GM19023 (cell line): ENCODE measurements around the gene MAPK12.
"Not testable (repeated sequence)": the region's sequence is repeated elsewhere in the genome, so short reads cannot be mapped to it uniquely, and the experiment has no call there.

ENCODE experiments used
- ATAC-seq: cut with Tn5 transposase; IDR thresholded peaks from one replicate; pipeline ENCODE4 v1.9.1; 2021; ENCODE audit warnings: mild to moderate bottlenecking, moderate library complexity; ENCODE audit not compliant: unreplicated experiment

MAPK12 gene

DNA sequence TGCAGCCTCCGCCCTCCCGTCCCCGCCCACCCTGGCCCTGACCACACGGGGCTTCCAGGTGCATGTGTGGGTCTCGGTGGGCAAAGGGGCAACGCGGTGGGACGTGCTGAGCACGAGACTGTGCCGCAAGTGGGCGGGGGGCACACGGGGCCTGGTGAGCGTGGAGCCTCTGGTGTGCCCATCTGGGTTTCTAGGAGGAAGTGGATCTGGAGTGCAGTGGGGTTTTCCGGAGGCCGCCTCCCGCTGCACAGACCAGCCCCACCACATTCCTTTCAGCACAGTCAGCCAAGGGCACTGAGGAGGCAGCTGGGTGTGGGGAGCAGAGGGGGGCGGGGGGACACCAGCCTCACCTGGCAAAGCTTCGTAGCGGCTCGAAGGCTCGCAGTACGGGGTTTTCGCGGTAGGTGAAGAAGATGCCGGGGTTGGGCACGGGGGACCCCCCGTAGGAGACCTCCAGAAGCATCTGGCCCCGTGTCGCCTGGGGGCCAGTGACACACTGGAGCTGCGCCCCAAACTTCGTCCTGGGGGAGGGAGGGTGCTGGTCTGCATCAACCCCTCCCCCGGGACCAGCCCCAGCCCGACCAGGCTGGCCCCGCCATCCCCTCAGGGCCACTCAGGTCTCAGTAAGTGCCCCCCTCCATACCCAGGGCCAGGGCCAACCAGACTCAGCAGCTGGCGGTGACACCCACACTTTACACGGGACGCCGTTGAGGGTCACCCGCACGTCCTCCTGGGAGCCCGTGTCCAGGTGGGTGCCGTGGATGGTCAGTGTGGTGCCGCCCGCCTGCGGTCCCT lies 21.1 kb upstream of the MAPK12 start:
- ATAC-seq, result no peak

DNA sequence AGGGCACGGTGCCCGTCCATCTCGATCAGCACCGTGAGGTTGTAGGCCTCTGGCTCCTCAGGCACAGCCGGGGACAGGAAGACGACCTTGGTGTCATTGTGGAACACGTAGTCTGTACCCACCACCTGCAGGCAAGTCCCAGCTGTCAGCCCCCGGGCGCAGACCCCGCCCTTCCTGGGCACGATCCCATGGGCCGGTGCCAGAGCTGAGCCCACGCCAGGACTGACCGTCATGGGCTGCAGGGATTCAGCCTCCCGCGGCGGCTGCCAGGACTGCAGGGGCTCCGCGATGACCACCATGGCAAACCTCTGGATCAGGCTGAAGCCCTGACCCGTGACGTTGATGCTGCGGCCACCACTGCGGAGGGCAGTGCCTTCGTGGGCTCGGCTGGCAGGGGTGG lies 20.5 kb upstream of the MAPK12 start:
- ATAC-seq, result no peak

- ATAC-seq, result no peak
Measured at GRCh38 chr22:50281384-50281760, 19.9 kb upstream of the MAPK12 start.

GRCh38 chr22:50280708-50281383 lies 19.4 kb upstream of the MAPK12 start:
- no peak for ATAC-seq

DNA sequence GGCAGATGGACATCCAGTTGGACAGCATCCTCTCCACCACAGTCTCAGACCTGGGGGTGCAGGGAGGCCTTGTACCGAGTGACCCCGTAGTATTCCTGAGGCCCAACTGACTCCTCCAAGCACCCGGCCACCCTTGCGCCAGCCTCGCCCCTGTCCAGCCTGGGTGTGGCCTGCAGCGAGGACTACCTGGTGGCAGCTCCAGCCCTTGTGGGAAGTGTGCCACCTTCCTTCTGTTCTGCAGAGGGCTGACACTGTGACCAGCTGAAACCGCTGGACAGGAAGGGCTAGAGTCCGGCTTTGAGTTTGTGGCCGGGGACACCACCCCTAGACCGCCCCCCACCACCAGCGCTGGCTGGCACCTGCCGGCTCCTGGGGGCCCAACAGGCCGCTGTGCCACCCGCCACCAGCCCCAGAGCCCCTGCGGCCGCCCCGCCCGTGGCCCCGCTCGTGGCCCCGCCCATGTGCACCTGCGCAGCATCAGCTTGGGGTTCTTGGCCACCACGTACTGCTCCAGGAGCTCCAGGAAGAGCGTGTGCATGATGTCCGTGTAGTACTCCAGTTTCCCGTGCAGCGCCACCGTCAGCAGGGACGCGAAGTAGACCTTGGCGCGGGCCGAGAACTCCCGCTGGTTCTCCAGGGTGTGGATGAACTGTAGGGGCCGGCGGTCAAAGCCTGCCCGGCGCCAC lies 18.7 kb upstream of the MAPK12 start:
- ATAC-seq, result no peak

DNA sequence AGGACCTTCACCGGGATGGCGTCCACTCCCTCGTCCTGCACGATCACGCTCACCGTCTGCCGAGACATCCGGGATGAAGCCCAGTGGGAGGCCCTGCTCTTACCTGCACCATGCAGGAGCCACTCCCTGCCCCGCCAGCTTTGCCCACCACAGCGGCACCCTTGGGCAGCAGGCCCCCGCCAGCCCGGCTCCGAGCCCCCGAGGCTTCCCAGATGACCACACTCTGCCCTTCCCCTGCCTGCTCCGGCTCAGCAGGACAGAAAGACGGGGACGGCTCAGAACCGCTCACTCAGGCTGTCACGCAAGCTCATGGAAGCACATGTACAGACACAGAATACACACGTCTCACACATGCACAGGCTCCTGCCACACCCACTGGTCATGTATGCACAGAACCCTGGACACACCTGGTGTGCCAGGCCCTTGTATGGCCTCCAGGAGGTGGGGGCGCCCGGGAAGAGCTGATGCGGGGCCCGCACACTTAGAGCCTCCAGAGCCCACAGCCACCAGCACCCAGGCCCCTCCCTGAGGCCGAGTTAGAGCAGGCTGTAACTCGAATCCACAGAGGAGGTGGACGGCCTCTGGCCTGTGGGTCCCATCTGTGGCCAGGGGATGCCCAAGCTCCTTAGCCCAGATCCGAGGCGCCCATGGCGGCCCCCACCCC lies 17.6 kb upstream of the MAPK12 start:
- no peak for ATAC-seq

GRCh38 chr22:50278461-50278860 lies 17.0 kb upstream of the MAPK12 start:
- ATAC-seq, result no peak

DNA sequence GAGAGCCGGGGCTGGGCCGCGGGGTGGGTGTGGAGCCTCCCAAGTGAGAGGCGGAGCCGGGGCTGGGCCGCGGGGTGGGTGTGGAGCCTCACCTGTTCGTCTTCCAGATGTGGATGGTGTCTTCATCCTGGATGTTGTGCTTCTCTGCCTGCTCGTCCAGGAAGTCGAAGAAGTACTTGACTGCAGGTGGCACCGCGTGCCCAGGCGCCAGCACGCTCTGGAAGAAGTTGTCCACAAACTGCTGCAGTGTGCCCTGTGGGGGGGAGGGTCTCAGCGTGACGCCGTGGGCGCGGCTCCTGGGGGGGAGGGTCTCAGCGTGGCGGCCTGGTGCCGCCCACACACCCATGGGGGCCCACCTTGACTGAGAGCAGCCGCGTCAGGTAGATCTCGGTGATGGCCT lies 16.3 kb upstream of the MAPK12 start:
- ATAC-seq, result no peak

DNA sequence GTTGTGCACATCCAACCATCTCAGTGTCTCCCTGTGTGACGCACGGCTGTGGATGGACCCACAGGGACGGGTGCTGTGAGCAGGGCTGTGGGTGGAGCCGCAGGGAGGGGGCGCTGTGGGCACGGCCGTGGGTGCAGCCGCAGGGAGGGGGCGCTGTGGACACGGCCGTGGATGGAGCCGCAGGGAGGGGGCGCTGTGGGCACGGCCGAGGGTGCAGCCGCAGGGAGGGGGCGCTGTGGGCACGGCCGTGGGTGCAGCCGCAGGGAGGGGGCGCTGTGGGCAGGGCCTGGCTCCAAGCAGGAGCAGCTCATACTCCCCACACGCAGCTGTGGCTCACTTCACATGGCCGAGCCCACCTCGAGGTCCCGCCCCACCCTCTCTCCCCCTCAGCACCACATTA lies 14.7 kb upstream of the MAPK12 start:
- ATAC-seq, result peak; percentile 76

DNA sequence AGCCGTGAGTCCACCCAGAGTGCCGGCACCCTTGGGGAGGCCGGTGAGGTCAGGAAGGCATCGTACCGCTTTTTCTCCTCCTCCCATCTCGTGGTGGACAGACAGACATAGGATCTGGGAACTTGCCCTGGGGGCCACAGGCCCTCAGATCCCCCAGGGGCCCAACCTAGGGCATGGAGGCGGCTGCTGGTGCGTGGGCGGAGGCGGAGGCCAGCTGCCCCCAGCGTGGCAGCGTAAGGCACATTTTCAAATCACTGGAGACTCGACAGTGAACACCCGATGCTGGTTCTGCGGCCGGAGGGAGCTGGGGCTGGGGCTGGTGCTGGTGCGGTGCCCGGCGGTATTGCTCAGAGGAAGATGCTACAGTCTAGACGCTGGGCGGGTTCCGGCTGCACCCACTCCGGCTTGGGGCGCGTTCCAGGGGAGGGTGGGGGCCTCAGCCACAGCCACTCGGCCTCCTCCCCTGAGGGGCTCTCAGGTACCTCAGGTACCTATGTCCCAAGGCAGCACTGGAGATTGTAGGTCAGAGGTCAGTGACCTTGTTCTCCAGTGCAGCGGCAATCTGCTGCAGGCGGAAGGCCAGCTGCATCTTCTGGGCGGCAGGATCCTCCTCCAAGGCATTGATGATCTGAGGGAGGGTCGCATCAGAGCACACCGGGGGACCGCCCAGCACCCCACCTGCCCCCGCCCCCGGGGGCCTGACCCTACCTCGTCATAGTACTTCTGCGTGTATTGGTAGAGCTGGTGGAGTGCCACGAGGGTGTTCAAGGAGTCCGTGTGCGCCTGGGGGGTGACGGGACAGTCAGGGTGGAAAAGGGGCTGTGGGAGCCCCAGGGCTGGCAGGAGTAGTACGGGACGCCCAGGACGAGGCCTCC lies 13.9 kb upstream of the MAPK12 start:
- ATAC-seq, result no peak

GRCh38 chr22:50274771-50275170 lies 13.3 kb upstream of the MAPK12 start:
- ATAC-seq, result no peak

DNA sequence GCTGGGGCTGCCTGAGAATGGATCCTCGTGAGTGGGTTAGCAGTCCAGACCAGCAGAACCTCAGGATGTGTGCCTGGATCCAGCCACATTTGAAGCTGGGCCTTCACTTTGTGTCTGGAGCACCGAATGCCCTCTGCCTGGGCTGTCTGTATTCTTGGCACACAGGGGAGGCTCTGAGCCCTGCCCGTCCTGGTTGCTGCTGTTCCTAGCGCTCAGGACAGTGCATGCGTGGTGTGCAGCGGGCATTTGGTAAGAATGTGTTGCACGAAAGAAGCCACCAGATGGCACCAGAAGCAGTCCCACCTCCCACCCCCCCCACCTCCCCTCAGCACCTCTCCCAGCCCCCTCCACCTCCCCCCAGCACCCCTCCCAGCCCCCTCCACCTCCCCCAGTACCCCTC lies 12.8 kb upstream of the MAPK12 start:
- ATAC-seq, result no peak

DNA sequence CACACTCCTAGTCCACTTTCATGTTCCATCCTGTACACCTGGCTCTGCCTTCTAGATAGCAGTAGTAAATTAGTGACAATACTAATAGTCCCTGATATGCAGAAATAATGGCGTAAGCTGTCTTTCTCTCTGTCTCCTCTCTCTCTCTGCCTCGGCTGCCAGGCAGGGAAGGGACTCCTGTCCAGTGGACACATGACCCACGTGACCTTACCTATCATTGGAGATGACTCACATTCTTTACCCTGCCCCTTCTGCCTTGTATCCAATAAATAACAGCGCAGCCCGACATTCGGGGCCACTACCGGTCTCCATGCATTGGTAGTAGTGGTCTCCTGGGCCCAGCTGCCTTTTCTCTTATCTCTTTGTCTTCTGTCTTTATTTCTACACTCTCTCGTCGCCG lies 12.3 kb upstream of the MAPK12 start:
- ATAC-seq, result not testable (repeated sequence)

DNA sequence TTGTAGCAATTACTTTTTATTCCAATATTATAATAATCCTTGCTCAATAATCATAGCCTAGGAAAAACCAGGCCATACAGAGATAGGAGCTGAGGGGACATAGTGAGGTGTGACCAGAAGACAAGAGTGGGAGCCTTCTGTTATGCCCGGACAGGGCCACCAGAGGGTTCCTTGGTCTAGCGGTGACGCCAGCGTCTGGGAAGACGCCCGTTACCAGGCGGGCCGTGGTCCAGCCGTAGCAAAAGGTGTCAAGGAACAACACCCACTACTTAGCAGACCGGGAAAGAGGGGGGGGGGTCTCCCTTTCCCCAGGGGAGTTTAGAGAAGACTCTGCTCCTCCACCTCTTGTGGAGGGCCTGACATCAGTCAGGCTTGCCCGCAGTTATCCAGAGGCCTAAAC lies 11.9 kb upstream of the MAPK12 start:
- ATAC-seq, result not testable (repeated sequence)

GRCh38 chr22:50272044-50272802 lies 10.7 kb upstream of the MAPK12 start:
- ATAC-seq, result no peak

GRCh38 chr22:50271519-50271970 lies 10.1 kb upstream of the MAPK12 start:
- no peak for ATAC-seq

- ATAC-seq, result no peak
Measured at GRCh38 chr22:50270666-50271394, 9.3 kb upstream of the MAPK12 start.

- ATAC-seq, result no peak
Measured at GRCh38 chr22:50269970-50270665, 8.6 kb upstream of the MAPK12 start, which contains the start of gene MAPK11. TSS of gene MAPK11 (minus strand) at chr22:50270380. CDS start at chr22:50270292, 88 bp downstream.
